Neuronal stem cell (in vitro differentiated cells): ENCODE results near the gene TMEM238L. TPM values are rescaled to one million over a fixed set of nuclear protein-coding genes. Genes with fewer than 3 reads are reported as not detected.

Source experiments
- DNase-seq: peaks from one replicate; pipeline ENCODE4 v3.0.0-alpha.2; 2013; ENCODE audit warnings: low spot score
- H2AFZ ChIP-seq: one replicate; pipeline ENCODE4 v1.6.1; 2013; ENCODE audit warnings: mild to moderate bottlenecking, low read length, inconsistent platforms
- H2AK5ac ChIP-seq: 2 replicates; pipeline ENCODE4 v1.6.1; 2013; ENCODE audit warnings: low read depth, mild to moderate bottlenecking, inconsistent platforms, low read length, moderate library complexity, mixed read lengths
- H2BK120ac ChIP-seq: 2 replicates; pipeline ENCODE4 v1.6.1; 2013; ENCODE audit warnings: low read depth, mild to moderate bottlenecking, inconsistent platforms, low read length, moderate library complexity, mixed read lengths
- H2BK12ac ChIP-seq: one replicate; pipeline ENCODE4 v1.6.1; 2013; ENCODE audit warnings: low read length, inconsistent platforms
- H2BK15ac ChIP-seq: 2 replicates; pipeline ENCODE4 v1.6.1; 2013; ENCODE audit warnings: mild to moderate bottlenecking, low read length, inconsistent platforms, mixed read lengths
- H2BK5ac ChIP-seq: one replicate; pipeline ENCODE4 v1.6.1; 2013; ENCODE audit warnings: inconsistent platforms, mild to moderate bottlenecking, low read length, moderate library complexity
- H3K14ac ChIP-seq: one replicate; pipeline ENCODE4 v1.6.1; 2013; ENCODE audit warnings: low read length, inconsistent platforms
- H3K18ac ChIP-seq: 2 replicates; pipeline ENCODE4 v1.6.1; 2013; ENCODE audit warnings: low read length, inconsistent platforms
- H3K23ac ChIP-seq: 2 replicates; pipeline ENCODE4 v1.6.1; 2013; ENCODE audit warnings: low read depth, mild to moderate bottlenecking, mixed read lengths, low read length, inconsistent platforms; ENCODE audit not compliant: poor library complexity
- H3K27ac ChIP-seq: replicated peaks from 3 replicates; pipeline ENCODE4 v1.5.1; 2013; ENCODE audit warnings: low read length, inconsistent platforms
- H3K27me3 ChIP-seq, 3 experiments: 2 replicates each; pipeline ENCODE4 v1.6.1; 2013; ENCODE audit warnings: low read length in 3 of 3, mild to moderate bottlenecking in 2 of 3, inconsistent platforms in 1 of 3, low read depth in 1 of 3, mixed read lengths in 1 of 3, moderate library complexity in 1 of 3; ENCODE audit not compliant: control insufficient read depth in 3 of 3, insufficient read depth in 3 of 3
- H3K36me3 ChIP-seq, 2 donors: replicated peaks in 1 of 2; 2 replicates each; pipeline ENCODE4 v1.6.1; 2013; ENCODE audit warnings: low read length in 2 of 2; ENCODE audit not compliant: control insufficient read depth in 2 of 2, insufficient read depth in 2 of 2
- H3K4ac ChIP-seq: 2 replicates; pipeline ENCODE4 v1.6.1; 2013; ENCODE audit warnings: inconsistent platforms, mild to moderate bottlenecking, low read length, moderate library complexity
- H3K4me1 ChIP-seq, 2 donors: 1 replicate in 1 of 2; 2 replicates in 1 of 2; pipeline ENCODE4 v1.6.1; 2013; ENCODE audit warnings: low read length in 2 of 2, low read depth in 1 of 2; ENCODE audit not compliant: control insufficient read depth in 2 of 2, insufficient read depth in 1 of 2
- H3K4me2 ChIP-seq: one replicate; pipeline ENCODE4 v1.6.1; 2013; ENCODE audit warnings: mild to moderate bottlenecking, low read length, inconsistent platforms; ENCODE audit not compliant: insufficient read depth, poor library complexity, severe bottlenecking
- H3K4me3 ChIP-seq, 2 donors: 2 replicates each; pipeline ENCODE4 v1.5.1; 2013; ENCODE audit warnings: low read length in 2 of 2, mild to moderate bottlenecking in 2 of 2, inconsistent platforms in 1 of 2, moderate library complexity in 1 of 2
- H3K79me1 ChIP-seq: one replicate; pipeline ENCODE4 v1.6.1; 2013; ENCODE audit warnings: low read depth, mild to moderate bottlenecking, inconsistent platforms, low read length, moderate library complexity
- H3K9ac ChIP-seq: one replicate; pipeline ENCODE4 v1.6.1; 2013; ENCODE audit warnings: mild to moderate bottlenecking, low read depth, low read length, inconsistent platforms; ENCODE audit not compliant: poor library complexity
- H3K9me3 ChIP-seq, 2 donors: replicated peaks in 1 of 2; 2 replicates each; pipeline versions ENCODE3 to v1.6.1; 2013; ENCODE audit warnings: low read length in 2 of 2, mild to moderate bottlenecking in 2 of 2, inconsistent platforms in 1 of 2, low read depth in 1 of 2, mixed read lengths in 1 of 2, moderate library complexity in 1 of 2; ENCODE audit not compliant: control insufficient read depth in 2 of 2, insufficient read depth in 1 of 2
- H4K8ac ChIP-seq: one replicate; pipeline ENCODE4 v1.6.1; 2013; ENCODE audit warnings: low read depth, mild to moderate bottlenecking, inconsistent platforms, low read length, moderate library complexity
- H4K91ac ChIP-seq: one replicate; pipeline ENCODE4 v1.6.1; 2013; ENCODE audit warnings: low read length, low read depth, mild to moderate bottlenecking, inconsistent platforms; ENCODE audit not compliant: poor library complexity
- WGBS, 2 donors: extraction: QIAGEN DNeasy Blood & Tissue Kit; methylation state at CpG; one replicate each; pipeline ENCODE4 v1.1.7; 2013; ENCODE audit warnings: missing lambda C conversion rate in 2 of 2, mixed read lengths in 1 of 2; ENCODE audit not compliant: insufficient read length in 2 of 2, insufficient replicate concordance in 1 of 2; ENCODE audit errors: extremely low coverage in 2 of 2; 5-methylcytosine and 5-hydroxymethylcytosine counted together
- small RNA-seq: library from polyadenylated mRNA; stranded (forward); fragments of <200 nt; extraction: miRNeasy Mini kit (QIAGEN cat#:217004); gene quantifications from one replicate; pipeline ENCODE3, GENCODE V24; 2013; ENCODE audit not compliant: insufficient read depth

Gene TMEM238L

DNA sequence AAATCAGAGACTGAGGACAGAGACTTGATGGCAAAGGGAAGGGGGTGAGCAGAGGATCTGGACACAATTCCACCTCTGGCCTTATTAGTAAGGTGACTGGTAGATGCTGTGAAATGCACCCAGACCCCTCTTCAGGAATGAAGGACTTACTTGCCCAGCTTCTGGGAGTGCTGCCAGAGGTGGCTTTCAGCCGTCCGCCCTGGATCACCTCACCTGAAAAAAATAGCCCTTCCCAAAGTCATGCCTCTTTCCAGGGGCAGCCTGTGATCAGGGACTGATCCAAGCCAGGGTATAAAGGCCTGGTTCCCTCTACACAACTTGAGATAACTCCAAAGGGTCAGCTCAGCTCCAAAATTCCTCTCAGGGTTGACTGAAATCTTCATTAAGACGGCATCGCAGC lies 53.7 kb downstream of the TMEM238L start:
- Histone ChIP-seq H3K27ac (no peak overlapping the region), H4K91ac (no peak overlapping the region), H3K36me3 (no peaks in the 10 kb centered on the region), H4K8ac (no peak overlapping the region), H3K9me3 (no peaks in the 10 kb centered on the region), H3K23ac (no peak overlapping the region), H2BK15ac (no peak overlapping the region), H3K18ac (no peak overlapping the region), H2AK5ac (no peak overlapping the region), H2BK120ac (no peak overlapping the region), H3K14ac (no peak overlapping the region), H3K27me3 (peaks cover 0 to 5% (median 0%) of the 10 kb centered on the region in 3 experiments), H3K4me3 (no peak overlapping the region), H3K4me1 (peaks cover 2 to 4% of the 10 kb centered on the region in 2 donors), H3K79me1 (no peaks in the 10 kb centered on the region), H2AFZ (no peak overlapping the region), H2BK5ac (no peak overlapping the region), H3K4ac (no peak overlapping the region), H3K9ac (no peak overlapping the region), H3K4me2 (no peak overlapping the region), H2BK12ac (no peak overlapping the region)
- no peak for DNase-seq
- no CpG with 5 or more reads among the region's 4 CpGs for WGBS, 2 donors

DNA sequence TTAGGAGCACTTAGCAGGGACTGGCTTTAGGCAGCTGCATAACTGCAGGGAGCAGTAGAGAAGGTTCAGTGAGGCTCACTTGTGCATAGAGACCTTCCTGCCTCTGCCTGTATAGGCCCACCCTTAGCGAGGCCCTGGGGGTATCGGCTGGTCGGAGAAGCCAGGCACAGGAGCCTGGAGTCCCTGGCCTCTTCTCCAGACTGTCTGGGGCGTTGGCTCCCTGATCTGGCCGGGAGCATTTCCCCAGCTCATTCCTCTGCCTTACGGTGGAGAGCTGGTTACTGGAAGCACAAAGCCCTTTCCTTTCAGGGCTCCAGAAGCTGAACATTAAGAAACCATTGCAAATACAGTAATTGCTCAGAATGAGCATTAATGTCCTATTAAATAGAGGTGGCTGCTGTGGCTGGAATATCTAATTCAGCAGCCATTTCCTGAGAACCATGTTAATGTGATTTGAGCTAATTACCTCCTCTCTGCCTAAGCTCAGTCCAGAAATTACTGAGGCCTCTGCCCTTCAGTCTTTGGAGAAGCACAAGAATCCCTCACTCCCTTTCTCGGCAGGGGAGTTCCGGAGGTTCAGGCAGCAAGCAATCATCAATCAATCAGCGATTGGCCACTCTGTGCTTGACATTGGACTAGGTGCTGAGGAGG lies 55.2 kb downstream of the TMEM238L start:
- H2BK120ac ChIP-seq, result no peak overlapping the region
- no peak overlapping the region for H3K9ac ChIP-seq
- H2AK5ac ChIP-seq, result no peak overlapping the region
- H4K91ac ChIP-seq, result no peak overlapping the region
- H2AFZ ChIP-seq, result no peak overlapping the region
- H3K9me3 ChIP-seq, result no peaks in the 10 kb centered on the region
- H3K23ac ChIP-seq, result no peak overlapping the region
- H2BK12ac ChIP-seq, result no peak overlapping the region
- H3K4me2 ChIP-seq, result no peak overlapping the region
- no peak overlapping the region for H3K4ac ChIP-seq
- peaks cover 0 to 5% (median 0%) of the 10 kb centered on the region in 3 experiments for H3K27me3 ChIP-seq
- no peak for DNase-seq
- no peak overlapping the region for H4K8ac ChIP-seq
- H3K4me3 ChIP-seq, result no peak overlapping the region
- no peak overlapping the region for H2BK5ac ChIP-seq
- no peak overlapping the region for H3K27ac ChIP-seq
- WGBS, 2 donors, result no CpG with 5 or more reads among the region's 9 CpGs
- H3K79me1 ChIP-seq, result no peaks in the 10 kb centered on the region
- H3K36me3 ChIP-seq, result no peaks in the 10 kb centered on the region
- H3K4me1 ChIP-seq, result peaks cover 2% of the 10 kb centered on the region in 2 donors
- no peak overlapping the region for H3K14ac ChIP-seq
- H3K18ac ChIP-seq, result peak overlapping the region; percentile 30
- H2BK15ac ChIP-seq, result no peak overlapping the region

DNA sequence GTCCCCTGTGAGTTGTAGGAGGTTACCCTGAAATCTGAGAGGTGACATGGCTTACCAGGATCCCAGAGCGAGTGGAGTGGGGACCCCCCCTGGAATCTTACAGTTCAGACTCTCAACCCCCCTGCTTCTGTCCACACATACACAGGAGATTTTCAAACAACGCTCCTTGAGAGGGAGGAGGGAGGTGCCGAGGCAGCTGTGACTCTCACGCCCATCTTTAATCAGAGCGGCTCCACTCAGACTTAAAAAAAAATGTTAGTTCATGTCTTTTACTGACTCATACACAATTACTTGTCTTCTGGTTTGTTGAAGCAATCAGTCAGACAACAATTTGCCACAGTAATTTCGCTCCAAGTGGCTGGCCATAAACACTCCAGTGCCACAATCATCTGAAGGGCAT lies 58.7 kb downstream of the TMEM238L start:
- no peaks in the 10 kb centered on the region for H3K36me3 ChIP-seq
- H3K27me3 ChIP-seq, result peaks cover 0 to 5% (median 0%) of the 10 kb centered on the region in 3 experiments
- no CpG with 5 or more reads among the region's 6 CpGs for WGBS, 2 donors
- H2AK5ac ChIP-seq, result no peak overlapping the region
- H3K4me2 ChIP-seq, result no peak overlapping the region
- H2BK5ac ChIP-seq, result no peak overlapping the region
- peak overlapping the region; percentile 16 for H3K18ac ChIP-seq
- no peak overlapping the region for H3K4ac ChIP-seq
- no peak overlapping the region for H4K8ac ChIP-seq
- H3K9me3 ChIP-seq, result no peaks in the 10 kb centered on the region
- no peak overlapping the region for H2BK15ac ChIP-seq
- no peak overlapping the region for H4K91ac ChIP-seq
- no peak overlapping the region for H2BK120ac ChIP-seq
- no peak overlapping the region for H3K14ac ChIP-seq
- no peak overlapping the region for H3K23ac ChIP-seq
- no peak overlapping the region for H3K4me3 ChIP-seq
- DNase-seq, result no peak
- no peak overlapping the region for H2BK12ac ChIP-seq
- H3K27ac ChIP-seq, result no peak overlapping the region
- no peaks in the 10 kb centered on the region for H3K79me1 ChIP-seq
- no peak overlapping the region for H2AFZ ChIP-seq
- H3K9ac ChIP-seq, result no peak overlapping the region
- peaks cover 0 to 2% of the 10 kb centered on the region in 2 donors for H3K4me1 ChIP-seq

Small RNA genes within 50 kb of the gene (small RNA-seq; reads per million reads assigned to genes)
- gene AC015908.2 (not detected), gene TMEM238L (not detected)
